Spleen (tissue), 11 donors: ENCODE data around the gene REV3L. TPM values are rescaled to one million over a fixed set of nuclear protein-coding genes. Genes with fewer than 3 reads are reported as not detected.

Source experiments
- DNase-seq: peaks from one replicate; pipeline ENCODE4 v3.0.0-alpha.2; 2020
- H3K27ac ChIP-seq, 8 donors: fragments of 200-600 bp; sonication (generic) in 7 of 8; 1 replicate in 4 of 8; 2 replicates in 4 of 8; pipeline versions ENCODE4 v1.5.0 to v1.8.0; 2016 to 2021; ENCODE audit warnings: inconsistent platforms in 4 of 8, mild to moderate bottlenecking in 4 of 8, moderate library complexity in 1 of 8
- H3K27me3 ChIP-seq, 7 donors: fragments of 200-600 bp; sonication (generic) in 6 of 7; replicated peaks in 1 of 7; 1 replicate in 4 of 7; 2 replicates in 3 of 7; pipeline versions ENCODE4 v1.5.0 to v1.8.0; 2016 to 2021; ENCODE audit warnings: inconsistent platforms in 3 of 7, mild to moderate bottlenecking in 1 of 7
- H3K36me3 ChIP-seq, 6 donors: fragments of 200-600 bp; sonication (generic) in 5 of 6; 1 replicate in 4 of 6; 2 replicates in 2 of 6; pipeline versions ENCODE4 v1.5.0 to v1.8.0; 2016 to 2021; ENCODE audit warnings: inconsistent platforms in 2 of 6
- H3K4me1 ChIP-seq, 6 donors: fragments of 200-600 bp; sonication (generic) in 5 of 6; 1 replicate in 3 of 6; 2 replicates in 3 of 6; pipeline versions ENCODE4 v1.5.0 to v1.8.0; 2016 to 2021; ENCODE audit warnings: inconsistent platforms in 3 of 6
- H3K4me3 ChIP-seq, 8 donors: fragments of 200-600 bp; sonication (generic) in 7 of 8; 1 replicate in 4 of 8; 2 replicates in 4 of 8; pipeline versions ENCODE4 v1.5.0 to v1.8.0; 2016 to 2021; ENCODE audit warnings: inconsistent platforms in 4 of 8, mild to moderate bottlenecking in 4 of 8, moderate library complexity in 2 of 8
- H3K9me3 ChIP-seq, 8 donors: fragments of 200-600 bp; sonication (generic) in 7 of 8; 1 replicate in 4 of 8; 2 replicates in 4 of 8; pipeline versions ENCODE4 v1.5.0 to v1.8.0; 2016 to 2021; ENCODE audit warnings: inconsistent platforms in 4 of 8
- CTCF ChIP-seq, 11 experiments: fragments of 200-600 bp in 7 of 11; fragments of 450-650 bp in 4 of 11; sonication (generic) in 4 of 11; IDR thresholded peaks in 8 of 11; conservative IDR thresholded peaks in 3 of 11; 1 replicate in 7 of 11; 2 replicates in 4 of 11; pipeline versions ENCODE4 v1.4.0 to v1.8.0; 2016 to 2021; ENCODE audit warnings: antibody characterized with exemption in 11 of 11, inconsistent platforms in 4 of 11, mild to moderate bottlenecking in 1 of 11
- POLR2A ChIP-seq, 3 donors: fragments of 450-650 bp; IDR thresholded peaks; one replicate each; pipeline ENCODE4 v1.5.1; 2017; ENCODE audit warnings: antibody characterized with exemption in 3 of 3, mild to moderate bottlenecking in 1 of 3
- POLR2AphosphoS5 ChIP-seq, 3 donors: sonication (generic); formaldehyde crosslinking; IDR thresholded peaks; one replicate each; pipeline ENCODE4 v1.5.1; 2017; ENCODE audit warnings: antibody characterized with exemption in 3 of 3
- WGBS, 5 donors: extraction: QIAGEN DNeasy Blood & Tissue Kit in 3 of 5; methylation state at CpG; one replicate each; pipeline versions ENCODE4 v1.1.5 to v1.1.7; 2013 to 2018; 5-methylcytosine and 5-hydroxymethylcytosine counted together
- intact Hi-C: fragments of 100-400 bp; cut with DNase I; formaldehyde crosslinking; loops from one replicate; pipeline ENCODE4 v1.15.0; 2023; ENCODE audit warnings: low total_unique reads
- polyA plus RNA-seq, 3 donors: library from polyadenylated mRNA; stranded (reverse); fragments of 200-250 nt; gene quantifications; one replicate each; pipeline ENCODE4 v1.2.1, GENCODE V29; 2013
- total RNA-seq, 7 donors: library from RNA; depleted of rRNA in 3 of 7; stranded (reverse); fragments of >200 nt in 3 of 7; fragmentation: NEBNext Ultra II Directional in 4 of 7; extraction: Animal tissue kit (Norgen Biotek cat#: 25700) in 4 of 7; gene quantifications; one replicate each; pipeline versions ENCODE4 v1.1.0 to v1.2.1, GENCODE V29; 2016 to 2021
- donor health status: healthy with polysubstance abuse.
- donor health status: DM: no; HTN: no; CAD: no; lungs with moderate emphysema.
- donor health status: DM: no; HTN: no; CAD: no.
- donor health status: Bipolar disorder and iron deficiency.
- donor health status: healthy.
- donor health status: DM: no; HTN: no; CAD: no.
- donor health status: DM: yes; HTN: yes; CAD: no.

REV3L gene
- total and polyA plus RNA-seq, 10 donors = 7.7 to 60.9 (median 29.8) TPM

GRCh38 chr6:111377558-111378120 lies 105.4 kb downstream of the REV3L start:
- H3K36me3 ChIP-seq = peaks cover 0 to 95% (median 38%) of the 10 kb centered on the region in 6 donors
- intact Hi-C loops = no loop called here

GRCh38 chr6:111367393-111368088 lies 115.5 kb downstream of the REV3L start:
- DNase-seq = no peak
- Histone ChIP-seq H3K36me3 (peaks cover 0 to 35% (median 0%) of the 10 kb centered on the region in 6 donors), H3K27me3 (no peaks in the 10 kb centered on the region), H3K9me3 (no peaks in the 10 kb centered on the region), H3K27ac (no peak overlapping the region), H3K4me1 (no peaks in the 10 kb centered on the region), H3K4me3 (no peak overlapping the region)
- TF ChIP-seq POLR2AphosphoS5 (IDR thresholded peaks at IDR 0.05) (no peak), CTCF (IDR thresholded peaks at IDR 0.05 in 8 of 11, conservative IDR thresholded peaks at IDR 0.05 in 3 of 11) (no peak), POLR2A (IDR thresholded peaks at IDR 0.05) (no peak)
- intact Hi-C loops = no loop called here
- WGBS, 5 donors = 65 to 88% (median 85%) methylated on average over 9 of the region's 9 CpGs

More at GRCh38 chr6:111377558-111378120, 105.4 kb downstream of the REV3L start:
- TF ChIP-seq CTCF (IDR thresholded peaks at IDR 0.05 in 8 of 11, conservative IDR thresholded peaks at IDR 0.05 in 3 of 11) (no peak), POLR2AphosphoS5 (IDR thresholded peaks at IDR 0.05) (no peak), POLR2A (IDR thresholded peaks at IDR 0.05) (no peak)
- no peak for DNase-seq
- 97 to 100% (median 99%) methylated on average over 2 of the region's 2 CpGs for WGBS, 5 donors
- Histone ChIP-seq H3K9me3 (no peaks in the 10 kb centered on the region), H3K4me1 (no peaks in the 10 kb centered on the region), H3K27ac (no peak overlapping the region), H3K4me3 (no peak overlapping the region), H3K27me3 (no peaks in the 10 kb centered on the region)

- intact Hi-C loops = no loop called here
- DNase-seq = no peak
- peak in 7 of 11 experiments; percentile 16 to 53 (median 25) for TF ChIP-seq CTCF (IDR thresholded peaks at IDR 0.05 in 8 of 11, conservative IDR thresholded peaks at IDR 0.05 in 3 of 11)
- no peak for TF ChIP-seq POLR2AphosphoS5 (IDR thresholded peaks at IDR 0.05)
- 60 to 63% (median 62%) methylated on average over 5 of the region's 5 CpGs for WGBS, 5 donors
- H3K4me3 ChIP-seq = no peak overlapping the region
- H3K4me1 ChIP-seq = no peaks in the 10 kb centered on the region
- no peaks in the 10 kb centered on the region for H3K9me3 ChIP-seq
- no peak overlapping the region for H3K27ac ChIP-seq
- no peaks in the 10 kb centered on the region for H3K27me3 ChIP-seq
- peaks cover 0 to 44% (median 9%) of the 10 kb centered on the region in 6 donors for H3K36me3 ChIP-seq
Measured at GRCh38 chr6:111361648-111362047, 121.4 kb downstream of the REV3L start.

- H3K4me1 ChIP-seq = peaks cover 0 to 7% (median 0%) of the 10 kb centered on the region in 6 donors
- H3K27ac ChIP-seq = no peak overlapping the region
- no peaks in the 10 kb centered on the region for H3K9me3 ChIP-seq
- H3K4me3 ChIP-seq = no peak overlapping the region
- intact Hi-C loops = no loop called here
- H3K27me3 ChIP-seq = no peaks in the 10 kb centered on the region
- H3K36me3 ChIP-seq = peaks cover 0 to 69% (median 21%) of the 10 kb centered on the region in 6 donors
- DNase-seq = no peak
- TF ChIP-seq CTCF (IDR thresholded peaks at IDR 0.05 in 8 of 11, conservative IDR thresholded peaks at IDR 0.05 in 3 of 11) (no peak), POLR2A (IDR thresholded peaks at IDR 0.05) (no peak), POLR2AphosphoS5 (IDR thresholded peaks at IDR 0.05) (no peak)
- 82 to 100% (median 94%) methylated on average over 1 of the region's 1 CpG for WGBS, 5 donors
Measured at GRCh38 chr6:111358454-111358853, 124.6 kb downstream of the REV3L start.
